HG03460 (cell line): ENCODE measurements around the gene OGFOD3.
"Not testable (repeated sequence)": the region's sequence is repeated elsewhere in the genome, so short reads cannot be mapped to it uniquely, and the experiment has no call there.

ENCODE experiments used
- ATAC-seq: cut with Tn5 transposase; IDR thresholded peaks from one replicate; pipeline ENCODE4 v1.9.1; 2021; ENCODE audit not compliant: unreplicated experiment

The OGFOD3 gene

GRCh38 chr17:82435103-82435502, 16.7 kb upstream of the OGFOD3 start:
- ATAC-seq = no peak

DNA sequence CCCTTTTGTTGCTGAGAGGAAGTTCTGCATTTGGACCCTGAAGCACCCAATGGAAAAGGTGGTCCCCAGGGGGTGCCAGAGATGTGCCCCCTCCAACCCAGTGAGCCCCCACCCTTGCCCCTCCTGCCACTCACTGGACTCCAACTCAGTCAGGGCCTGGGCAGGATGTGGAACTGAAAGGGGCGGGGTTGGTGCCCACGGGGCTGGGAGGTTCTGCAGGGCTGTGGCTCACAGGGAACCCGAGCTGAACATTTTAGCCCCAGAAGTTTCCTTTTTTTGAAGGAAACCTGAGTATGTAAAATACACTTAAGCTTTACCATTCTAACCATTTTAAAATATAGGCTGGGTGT, 15.8 kb upstream of the OGFOD3 start:
- no peak for ATAC-seq

DNA sequence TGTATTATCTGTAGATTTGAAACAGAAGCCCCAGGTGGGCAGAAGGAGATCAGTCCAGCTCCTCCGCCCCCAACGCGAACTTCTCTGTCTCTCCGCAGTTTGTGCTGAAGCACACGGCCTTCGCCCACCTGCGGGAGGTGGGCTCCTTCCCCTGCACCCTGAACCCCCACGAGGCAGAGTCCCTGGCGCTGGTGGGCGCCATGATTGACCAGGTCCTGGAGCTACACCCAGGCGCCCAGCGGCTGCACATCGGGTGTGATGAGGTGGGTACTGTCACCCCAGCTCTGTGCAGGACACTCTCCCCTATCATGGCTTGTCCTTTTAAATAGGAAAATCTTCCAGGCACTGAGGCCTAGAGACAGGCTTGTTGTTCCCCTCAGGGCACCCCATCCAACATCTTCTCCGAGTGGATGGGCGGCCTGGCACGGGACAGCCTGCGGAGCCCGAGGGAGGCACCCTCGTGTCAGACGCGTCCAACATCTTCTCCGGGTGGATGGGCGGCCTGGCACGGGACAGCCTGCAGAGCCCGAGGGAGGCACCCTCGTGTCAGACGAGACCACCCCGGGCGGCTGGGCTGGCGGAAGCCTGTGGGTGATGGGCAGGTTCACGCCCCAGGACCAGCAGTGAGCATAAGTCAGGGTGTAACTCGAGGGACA, 15.3 kb upstream of the OGFOD3 start:
- ATAC-seq = no peak

- no peak for ATAC-seq
Measured at GRCh38 chr17:82432017-82432416, 13.6 kb upstream of the OGFOD3 start.

DNA sequence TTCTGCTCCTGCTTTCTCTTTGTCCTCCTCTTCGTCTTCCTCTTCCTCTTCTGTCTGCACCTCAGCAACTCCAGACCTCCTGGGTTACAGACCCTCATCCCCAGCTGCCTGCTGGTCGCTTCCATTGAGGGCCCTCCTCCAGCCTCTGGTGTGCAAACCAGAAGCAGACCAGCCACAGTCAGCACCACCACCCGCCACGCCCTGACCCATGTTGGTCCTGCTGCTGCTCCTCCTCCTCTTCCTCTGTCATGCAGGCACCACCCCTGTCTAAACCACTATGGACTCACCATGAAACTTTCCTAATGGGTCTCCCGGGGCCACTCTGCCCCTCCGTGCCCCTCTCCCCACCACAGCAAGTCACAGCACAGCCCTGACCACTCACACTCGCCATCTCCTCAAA, 11.4 kb upstream of the OGFOD3 start:
- ATAC-seq = no peak

DNA sequence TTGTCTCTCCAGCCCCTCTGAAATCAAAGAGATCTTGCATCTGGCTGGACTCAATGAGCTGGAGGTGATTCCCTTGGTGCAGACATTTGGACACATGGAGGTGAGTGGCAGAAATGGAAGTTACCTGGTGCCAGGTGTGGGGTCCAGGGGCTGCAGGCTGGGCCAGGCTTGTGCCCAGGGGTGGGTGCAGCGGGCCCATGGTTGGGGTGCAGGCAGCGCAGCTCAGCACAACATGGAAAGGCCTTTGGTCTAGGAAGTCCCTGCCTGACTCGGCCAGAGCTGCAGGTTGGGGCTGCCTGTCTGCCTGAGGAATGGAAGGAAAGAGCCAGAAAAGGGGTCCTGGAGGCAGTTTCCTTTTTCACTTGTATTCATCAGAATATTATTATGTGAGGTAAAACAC, 10.2 kb upstream of the OGFOD3 start:
- no peak for ATAC-seq

DNA sequence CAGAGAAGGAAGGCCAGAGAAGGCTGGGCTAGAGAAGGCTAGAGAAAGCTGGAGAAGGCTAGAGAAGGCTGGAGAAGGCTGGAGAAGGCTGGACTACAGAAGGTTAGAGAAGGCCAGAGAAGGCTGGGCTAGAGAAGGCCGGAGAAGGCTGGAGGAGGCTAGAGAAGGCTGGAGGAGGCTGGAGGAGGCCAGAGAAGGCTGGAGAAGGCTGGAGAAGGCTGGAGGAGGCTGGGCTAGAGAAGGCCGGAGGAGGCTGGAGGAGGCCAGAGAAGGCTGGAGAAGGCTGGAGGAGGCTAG, 6.4 kb upstream of the OGFOD3 start:
- no peak for ATAC-seq

DNA sequence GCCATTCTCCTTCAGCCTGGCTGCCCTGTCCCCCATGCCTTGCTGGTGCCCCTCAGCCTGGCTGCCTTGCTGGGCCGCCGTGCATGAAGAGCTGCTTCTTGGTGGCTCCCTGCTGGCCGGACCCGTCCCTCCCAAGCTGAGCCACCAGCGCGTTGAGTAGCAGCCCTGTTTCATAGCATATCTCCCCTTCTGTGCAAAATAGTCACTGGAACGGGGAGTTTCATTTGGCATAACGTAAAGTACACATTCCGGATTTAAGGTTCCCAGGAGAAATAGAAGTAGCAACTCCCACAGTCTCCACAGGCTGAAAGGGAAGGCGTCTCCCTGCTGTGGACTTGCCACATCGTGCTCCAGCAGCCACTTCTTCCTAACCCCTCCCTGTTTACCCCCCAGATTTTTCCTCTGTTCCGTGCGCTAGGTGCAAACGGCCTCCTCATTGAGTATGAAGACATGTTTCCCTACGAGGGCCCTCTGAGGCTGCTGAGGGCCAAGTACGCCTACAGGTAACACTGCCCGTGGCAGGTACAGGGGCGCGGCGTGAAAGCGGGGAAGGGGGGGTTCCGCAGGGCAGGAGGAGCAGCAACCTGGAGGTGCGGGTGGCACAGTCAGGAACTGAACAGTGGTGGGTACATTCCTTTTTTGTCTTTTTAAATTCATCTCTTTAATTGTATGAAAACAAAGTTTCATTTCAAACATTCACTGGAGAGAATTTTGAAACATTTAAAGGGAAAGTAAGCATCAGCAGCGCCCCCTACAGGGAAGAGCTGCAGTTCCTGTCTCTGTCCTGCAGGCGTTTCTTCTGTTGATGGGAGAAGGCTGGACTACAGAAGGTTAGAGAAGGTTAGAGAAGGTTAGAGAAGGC, 5.8 kb upstream of the OGFOD3 start:
- ATAC-seq = no peak

DNA sequence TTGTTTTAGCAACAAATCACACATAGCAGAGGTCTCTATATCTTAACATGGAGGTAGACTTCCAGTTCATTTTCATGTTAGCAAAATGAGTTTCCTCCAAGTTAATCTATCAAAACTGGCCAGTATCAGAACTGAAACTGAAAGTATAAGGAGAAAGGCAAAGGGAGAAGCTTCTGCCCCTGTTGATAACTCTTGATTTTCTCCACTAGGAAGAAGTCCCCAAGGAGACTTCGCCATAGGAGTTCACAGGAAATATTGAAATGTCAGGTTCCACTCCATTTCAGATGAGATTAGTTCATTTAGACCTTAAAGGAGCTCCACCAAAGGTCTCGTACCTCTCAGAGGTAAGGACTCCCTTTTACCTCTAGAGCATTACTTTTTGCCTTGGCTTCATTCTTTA, 1.2 kb upstream of the OGFOD3 start:
- ATAC-seq = no peak

DNA sequence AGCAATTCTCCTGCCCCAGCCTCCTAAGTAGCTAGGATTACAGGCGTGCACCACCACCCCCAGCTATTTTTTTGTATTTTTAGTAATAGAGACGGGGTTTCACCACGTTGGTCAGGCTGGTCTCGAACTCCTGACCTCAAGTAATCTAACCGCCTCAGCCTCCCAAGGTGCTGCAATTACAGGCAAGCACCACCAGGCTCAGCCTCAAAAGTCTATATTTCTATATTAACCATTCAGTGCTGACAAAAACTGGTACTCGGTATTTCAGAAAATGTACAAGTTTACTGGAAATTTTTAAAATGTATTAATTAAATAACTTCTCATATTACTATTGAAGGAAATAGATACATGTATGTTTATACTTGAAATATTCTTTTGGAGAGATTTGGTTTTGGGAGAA, 1.6 kb downstream of the OGFOD3 start:
- ATAC-seq = no peak

DNA sequence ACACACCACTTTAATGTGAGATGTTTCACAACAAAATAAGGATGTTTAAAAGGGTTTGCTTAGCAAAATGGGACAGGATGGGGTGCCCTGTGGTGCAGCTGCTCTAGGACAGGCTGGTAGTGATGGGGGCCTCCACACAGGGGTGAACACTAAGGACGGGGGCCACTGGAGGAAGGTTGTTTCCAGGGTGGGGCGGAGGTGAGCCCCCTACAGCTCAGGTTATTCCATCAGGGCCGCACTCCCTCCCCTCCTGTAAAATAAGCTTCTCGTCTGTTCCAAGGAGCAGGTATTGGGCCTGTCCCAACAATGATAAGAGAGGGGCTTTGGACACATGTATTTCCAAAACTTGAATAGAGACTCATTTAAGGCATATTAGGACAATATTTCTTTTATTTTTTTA, 2.1 kb downstream of the OGFOD3 start:
- no peak for ATAC-seq

DNA sequence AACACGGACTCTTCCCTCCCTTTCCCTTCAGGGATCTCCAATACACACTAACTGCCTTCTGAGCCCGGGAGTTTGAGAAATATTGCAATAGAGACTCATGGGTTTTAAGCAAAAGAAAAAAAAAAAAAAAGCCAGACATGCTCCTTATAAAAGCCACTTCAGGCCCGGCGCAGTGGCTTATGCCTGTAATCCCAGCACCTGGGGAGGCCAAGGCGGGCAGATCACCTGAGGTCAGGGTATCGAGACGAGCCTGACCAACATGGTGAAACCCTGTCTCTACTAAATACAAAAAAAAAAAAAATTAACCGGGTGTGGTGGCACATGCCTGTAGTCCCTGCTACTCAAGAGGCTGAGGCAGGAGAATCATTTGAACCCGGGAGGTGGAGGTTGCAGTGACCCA, 2.6 kb downstream of the OGFOD3 start:
- no peak for ATAC-seq

- ATAC-seq = no peak
Measured at GRCh38 chr17:82415336-82415735, 3.0 kb downstream of the OGFOD3 start.

DNA sequence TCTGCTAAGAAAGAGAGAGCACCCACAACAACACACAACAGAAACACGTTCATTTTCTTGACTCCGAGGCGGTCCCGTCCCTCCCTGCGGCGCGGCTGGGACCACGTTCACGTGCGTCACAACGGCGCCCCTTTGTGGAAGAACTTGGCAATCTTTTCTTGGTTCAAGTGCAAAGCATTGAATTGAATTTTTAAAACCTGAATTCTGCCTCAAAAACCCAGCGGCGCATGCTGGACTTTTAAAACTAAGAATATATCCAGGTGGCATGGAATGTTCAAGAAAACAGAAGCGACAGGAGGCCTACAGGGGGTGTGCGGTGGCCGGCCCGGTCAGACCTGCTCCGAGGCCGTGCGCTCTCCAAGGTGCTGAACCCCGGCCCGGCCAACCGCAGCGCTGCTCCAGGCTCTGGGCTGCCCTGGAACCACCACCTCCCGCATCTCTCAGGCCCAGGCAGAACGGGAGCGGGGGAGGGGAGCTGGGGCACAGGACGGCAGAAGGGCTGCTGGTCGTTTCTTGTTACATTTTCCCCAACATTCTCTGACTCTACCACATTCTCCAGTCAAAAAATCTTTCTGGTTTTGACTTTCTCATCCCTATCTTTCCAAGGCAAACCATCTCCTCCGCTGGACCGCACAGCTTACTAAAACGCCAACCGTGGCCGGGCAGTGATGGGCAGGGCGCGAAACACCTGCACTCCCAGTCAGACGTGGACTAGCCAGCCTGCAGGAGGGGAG, 3.7 kb downstream of the OGFOD3 start:
- ATAC-seq = no peak

GRCh38 chr17:82412535-82413520, 5.6 kb downstream of the OGFOD3 start:
- ATAC-seq = no peak

- ATAC-seq = not testable (repeated sequence)
Measured at GRCh38 chr17:82412081-82412480, 6.3 kb downstream of the OGFOD3 start.

DNA sequence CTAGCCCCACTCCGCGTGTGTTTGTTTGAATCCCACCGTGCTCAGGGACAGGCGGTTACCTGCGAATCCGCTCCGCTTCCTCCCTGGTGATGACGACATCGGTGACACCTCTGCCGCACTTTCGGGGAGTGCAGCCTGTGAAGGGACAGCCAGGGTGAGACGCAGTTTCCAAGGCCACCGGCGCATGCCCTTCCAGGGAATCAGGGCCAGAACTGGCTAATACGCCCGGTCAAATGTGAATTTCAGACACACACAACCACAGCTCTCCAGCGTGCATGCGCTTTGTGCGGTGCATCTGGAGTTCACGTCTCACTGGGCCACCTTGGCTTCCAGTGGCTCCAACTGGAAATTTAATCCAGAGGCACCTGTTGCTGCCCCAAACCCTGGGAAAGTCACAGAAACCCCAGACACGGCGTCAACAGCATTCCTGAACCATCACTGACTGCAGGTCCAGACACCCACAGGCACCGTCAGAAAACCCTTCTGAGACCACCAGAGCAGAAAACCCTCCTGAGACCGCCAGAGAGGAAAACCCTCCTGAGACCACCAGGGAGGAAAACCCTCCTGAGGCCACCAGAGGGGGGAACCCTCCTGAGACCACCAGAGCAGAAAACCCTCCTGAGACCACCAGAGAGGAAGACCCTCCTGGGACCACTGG, 6.9 kb downstream of the OGFOD3 start:
- no peak for ATAC-seq

DNA sequence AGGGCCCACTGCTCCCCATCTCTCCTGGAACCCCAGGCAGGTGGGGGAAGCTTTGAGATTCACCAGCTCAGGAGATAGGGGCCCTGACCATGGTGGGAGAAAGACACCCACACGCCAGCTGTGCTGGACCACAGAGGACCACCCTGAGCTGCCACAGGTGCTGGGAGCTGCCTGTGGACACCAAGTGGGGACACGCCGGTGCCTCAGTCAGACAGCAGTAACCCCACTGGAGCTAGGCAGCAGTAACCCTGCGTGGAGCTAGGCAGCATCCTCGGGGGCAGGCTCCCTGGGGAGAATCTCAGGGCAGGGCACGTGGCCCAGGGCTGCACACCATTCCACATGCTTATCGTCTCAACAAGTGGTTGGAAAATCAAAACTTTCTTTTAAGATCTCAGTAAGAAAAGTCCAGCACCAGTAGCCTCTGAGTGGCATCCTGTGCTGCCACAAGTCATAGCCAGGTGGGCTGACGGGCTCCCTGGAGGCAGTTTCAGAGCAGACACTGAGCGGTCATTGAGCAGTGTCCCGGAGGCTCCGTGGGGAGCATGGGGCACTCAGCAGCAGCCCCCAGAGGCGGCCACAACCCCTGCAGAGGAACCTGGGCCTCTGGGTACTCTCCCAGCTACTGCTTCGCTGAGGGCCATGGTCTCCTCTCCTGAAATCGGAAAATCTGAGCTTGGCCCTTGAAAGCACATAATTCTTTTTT, 8.2 kb downstream of the OGFOD3 start:
- ATAC-seq = no peak

DNA sequence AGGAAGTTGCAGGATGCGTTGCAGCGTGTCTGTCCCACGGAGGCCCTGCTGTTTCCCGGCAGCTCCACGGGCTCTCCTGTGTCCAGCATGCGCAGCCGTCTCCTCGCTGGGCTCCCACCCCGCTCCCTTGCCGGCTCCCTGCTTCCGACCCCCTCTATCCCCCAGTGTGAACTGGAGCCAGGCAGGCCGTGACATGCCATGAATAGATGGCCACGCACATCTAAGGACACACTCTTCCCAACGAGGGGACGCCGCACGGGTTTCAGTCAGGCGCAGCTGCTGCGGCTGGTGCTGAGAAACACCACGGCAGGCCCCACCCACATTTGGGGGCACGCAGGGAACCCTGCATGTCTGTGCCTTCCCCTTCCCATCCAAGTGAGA, 9.5 kb downstream of the OGFOD3 start:
- no peak for ATAC-seq
